GM10266 (cell line): ENCODE data around the gene UMPS.
"Not testable (repeated sequence)": the region's sequence is repeated elsewhere in the genome, so short reads cannot be mapped to it uniquely, and the experiment has no call there.

Experiments used
- DNase-seq: peaks from one replicate; pipeline ENCODE4 v3.0.0; 2012; ENCODE audit errors: extremely low spot score
- CTCF ChIP-seq: IDR thresholded peaks from 2 replicates; pipeline ENCODE4 v1.5.1; 2012; ENCODE audit warnings: mild to moderate bottlenecking, low read depth; ENCODE audit not compliant: control insufficient read depth, insufficient read depth; ENCODE audit errors: missing control alignments

UMPS gene

GRCh38 chr3:124781476-124782376 is 51.5 kb downstream of the UMPS start:
- DNase-seq = no peak
- TF ChIP-seq CTCF = no peak

GRCh38 chr3:124782377-124782712 is 52.1 kb downstream of the UMPS start:
- DNase-seq = not testable (repeated sequence)

- TF ChIP-seq CTCF = no peak
- no peak for DNase-seq
Measured at GRCh38 chr3:124783696-124784095, 53.4 kb downstream of the UMPS start.

GRCh38 chr3:124784686-124785382 is 54.6 kb downstream of the UMPS start:
- no peak for TF ChIP-seq CTCF
- DNase-seq = no peak

GRCh38 chr3:124785973-124786372 is 55.7 kb downstream of the UMPS start:
- no peak for TF ChIP-seq CTCF
- DNase-seq = no peak

GRCh38 chr3:124786511-124787241 is 56.4 kb downstream of the UMPS start:
- no peak for TF ChIP-seq CTCF
- DNase-seq = no peak

- TF ChIP-seq CTCF = no peak
- DNase-seq = no peak
Measured at GRCh38 chr3:124787476-124788195, 57.4 kb downstream of the UMPS start.
